ENCODE measurements around the gene TNS2.

- TF ChIP-seq POLR2A (IDR thresholded peaks at IDR 0.05) = peak in 3 of 4 donors; percentile 63 to 89 (median 70)
- TF ChIP-seq CTCF (IDR thresholded peaks at IDR 0.05) = peak in 1 of 6 experiments; percentile 6
These were observed at the start of gene TNS2 for GRCh38 chr12:53049571-53050318.

Data from upper lobe of left lung (tissue), 4 donors.